Measurements from ENCODE around the gene CRHR2.

GRCh38 chr7:30694774-30695721 is 12.8 kb upstream of the CRHR2 start:
- TF ChIP-seq POLR2A (IDR thresholded peaks at IDR 0.05) (no peak), CTCF (IDR thresholded peaks at IDR 0.05) (no peak)

All from vagina (tissue), 2 donors.